Left ventricle myocardium inferior (tissue), 1 donor: ENCODE measurements around the gene MED19. TPM values are rescaled to one million over a fixed set of nuclear protein-coding genes. Genes with fewer than 3 reads are reported as not detected.
"Not testable (repeated sequence)": the region's sequence is repeated elsewhere in the genome, so short reads cannot be mapped to it uniquely, and the experiment has no call there.

Experiments
- DNase-seq: peaks from one replicate; pipeline ENCODE4 v3.0.0-alpha.2; 2020
- H3K27ac ChIP-seq: fragments of 200-600 bp; replicated peaks from 2 replicates; pipeline ENCODE4 v1.8.0; 2021
- H3K27me3 ChIP-seq: fragments of 200-600 bp; 2 replicates; pipeline ENCODE4 v1.8.0; 2021; ENCODE audit warnings: low read depth
- H3K36me3 ChIP-seq: fragments of 200-600 bp; 2 replicates; pipeline ENCODE4 v1.8.0; 2021
- H3K4me1 ChIP-seq: fragments of 200-600 bp; 2 replicates; pipeline ENCODE4 v1.8.0; 2021
- H3K4me3 ChIP-seq: fragments of 200-600 bp; 2 replicates; pipeline ENCODE4 v1.8.0; 2021; ENCODE audit warnings: mild to moderate bottlenecking, moderate library complexity
- H3K9me3 ChIP-seq: fragments of 200-600 bp; replicated peaks from 2 replicates; pipeline ENCODE4 v1.8.0; 2021
- CTCF ChIP-seq: fragments of 200-600 bp; IDR thresholded peaks from 2 replicates; pipeline ENCODE4 v1.8.0; 2021; ENCODE audit warnings: antibody characterized with exemption, mild to moderate bottlenecking, borderline replicate concordance
- intact Hi-C: fragments of 100-400 bp; cut with micrococcal nuclease; formaldehyde crosslinking; loops from one replicate; pipeline ENCODE4 v1.11.0; 2022
- total RNA-seq: library from RNA; stranded (reverse); fragmentation: NEBNext Ultra II Directional; extraction: Animal tissue kit (Norgen Biotek cat#: 25700); gene quantifications from one replicate; pipeline ENCODE4 v1.2.1, GENCODE V29; 2021
- donor health status: DM: no; HTN: yes; CAD: no; lungs with severe emphysema.

MED19 gene
- total RNA-seq, 1 donor from 2014 or later, result 9.4 TPM

- Histone ChIP-seq H3K4me1 (no peaks in the 10 kb centered on the region), H3K27ac (no peak overlapping the region), H3K4me3 (no peak overlapping the region), H3K9me3 (no peaks in the 10 kb centered on the region), H3K27me3 (no peaks in the 10 kb centered on the region), H3K36me3 (peaks cover 94% of the 10 kb centered on the region)
- no peak for DNase-seq
- TF ChIP-seq CTCF, result no peak
- intact Hi-C loops, result no loop called here
Observed at GRCh38 chr11:57700425-57700824, 11.6 kb downstream of the MED19 start.

GRCh38 chr11:57699813-57700212 lies 12.2 kb downstream of the MED19 start:
- no peak overlapping the region for H3K27ac ChIP-seq
- DNase-seq, result no peak
- no peak for TF ChIP-seq CTCF
- no peaks in the 10 kb centered on the region for H3K9me3 ChIP-seq
- intact Hi-C loops, result no loop called here
- peaks cover 96% of the 10 kb centered on the region for H3K36me3 ChIP-seq
- H3K4me1 ChIP-seq, result no peaks in the 10 kb centered on the region
- H3K27me3 ChIP-seq, result no peaks in the 10 kb centered on the region
- H3K4me3 ChIP-seq, result no peak overlapping the region

GRCh38 chr11:57698843-57699365 lies 13.1 kb downstream of the MED19 start:
- H3K4me1 ChIP-seq, result no peaks in the 10 kb centered on the region
- TF ChIP-seq CTCF, result no peak
- intact Hi-C loops, result no loop called here
- peaks cover 96% of the 10 kb centered on the region for H3K36me3 ChIP-seq
- H3K4me3 ChIP-seq, result no peak overlapping the region
- H3K27me3 ChIP-seq, result no peaks in the 10 kb centered on the region
- no peak overlapping the region for H3K27ac ChIP-seq
- H3K9me3 ChIP-seq, result no peaks in the 10 kb centered on the region
- DNase-seq, result no peak

- H3K9me3 ChIP-seq, intact Hi-C loops, DNase-seq, H3K27me3 ChIP-seq, H3K4me3 ChIP-seq, H3K4me1 ChIP-seq, H3K27ac ChIP-seq: not testable (repeated sequence)
- peaks cover 98% of the 10 kb centered on the region for H3K36me3 ChIP-seq
Observed at GRCh38 chr11:57690474-57690873, 21.5 kb downstream of the MED19 start.

- no peak overlapping the region for H3K4me3 ChIP-seq
- TF ChIP-seq CTCF, result no peak
- no peaks in the 10 kb centered on the region for H3K9me3 ChIP-seq
- no peaks in the 10 kb centered on the region for H3K27me3 ChIP-seq
- DNase-seq, result no peak
- no peak overlapping the region for H3K27ac ChIP-seq
- H3K4me1 ChIP-seq, result peaks cover 38% of the 10 kb centered on the region
- H3K36me3 ChIP-seq, result peaks cover 57% of the 10 kb centered on the region
- intact Hi-C loops, result no loop called here
Observed at GRCh38 chr11:57681168-57681567, 30.8 kb downstream of the MED19 start.

GRCh38 chr11:57680552-57680874 lies 31.5 kb downstream of the MED19 start:
- intact Hi-C loops, result no loop called here
- Histone ChIP-seq H3K4me3 (no peak overlapping the region), H3K4me1 (peaks cover 39% of the 10 kb centered on the region), H3K27ac (no peak overlapping the region), H3K9me3 (no peaks in the 10 kb centered on the region), H3K36me3 (peaks cover 55% of the 10 kb centered on the region), H3K27me3 (no peaks in the 10 kb centered on the region)
- TF ChIP-seq CTCF, result no peak
- no peak for DNase-seq
